Spleen (tissue), 7 donors: Measurements from ENCODE around the gene STAT6.

ENCODE experiments used
- CTCF ChIP-seq, 11 experiments: fragments of 200-600 bp in 7 of 11; fragments of 450-650 bp in 4 of 11; sonication (generic) in 4 of 11; IDR thresholded peaks in 8 of 11; conservative IDR thresholded peaks in 3 of 11; 1 replicate in 7 of 11; 2 replicates in 4 of 11; pipeline versions ENCODE4 v1.4.0 to v1.8.0; 2016 to 2021; ENCODE audit warnings: antibody characterized with exemption in 11 of 11, inconsistent platforms in 4 of 11, mild to moderate bottlenecking in 1 of 11
- POLR2A ChIP-seq, 3 donors: fragments of 450-650 bp; IDR thresholded peaks; one replicate each; pipeline ENCODE4 v1.5.1; 2017; ENCODE audit warnings: antibody characterized with exemption in 3 of 3, mild to moderate bottlenecking in 1 of 3
- donor health status: DM: no; HTN: no; CAD: no; lungs with moderate emphysema.
- donor health status: DM: no; HTN: no; CAD: no.
- donor health status: DM: no; HTN: no; CAD: no.

- TF ChIP-seq POLR2A (IDR thresholded peaks at IDR 0.05): no peak
- no peak for TF ChIP-seq CTCF (IDR thresholded peaks at IDR 0.05 in 8 of 11, conservative IDR thresholded peaks at IDR 0.05 in 3 of 11)
Measured at GRCh38 chr12:57151741-57152630, 40.8 kb upstream of the STAT6 start.
